ENCODE measurements around the gene FSD1. TPM values are rescaled to one million over a fixed set of nuclear protein-coding genes. Genes with fewer than 3 reads are reported as not detected.
A peak's percentile ranks its signal among the peaks of the same experiment; 100 is the strongest.

FSD1 gene
- 5.8 and 16.2 TPM in 2 replicates for total RNA-seq (2014; rRNA removed; shearing (Covaris generic))
- 5.8 TPM in 2 replicates for polyA plus RNA-seq (2016; fragmentation: Nextera tagmentation; extraction: Ambion mirVana)

DNA sequence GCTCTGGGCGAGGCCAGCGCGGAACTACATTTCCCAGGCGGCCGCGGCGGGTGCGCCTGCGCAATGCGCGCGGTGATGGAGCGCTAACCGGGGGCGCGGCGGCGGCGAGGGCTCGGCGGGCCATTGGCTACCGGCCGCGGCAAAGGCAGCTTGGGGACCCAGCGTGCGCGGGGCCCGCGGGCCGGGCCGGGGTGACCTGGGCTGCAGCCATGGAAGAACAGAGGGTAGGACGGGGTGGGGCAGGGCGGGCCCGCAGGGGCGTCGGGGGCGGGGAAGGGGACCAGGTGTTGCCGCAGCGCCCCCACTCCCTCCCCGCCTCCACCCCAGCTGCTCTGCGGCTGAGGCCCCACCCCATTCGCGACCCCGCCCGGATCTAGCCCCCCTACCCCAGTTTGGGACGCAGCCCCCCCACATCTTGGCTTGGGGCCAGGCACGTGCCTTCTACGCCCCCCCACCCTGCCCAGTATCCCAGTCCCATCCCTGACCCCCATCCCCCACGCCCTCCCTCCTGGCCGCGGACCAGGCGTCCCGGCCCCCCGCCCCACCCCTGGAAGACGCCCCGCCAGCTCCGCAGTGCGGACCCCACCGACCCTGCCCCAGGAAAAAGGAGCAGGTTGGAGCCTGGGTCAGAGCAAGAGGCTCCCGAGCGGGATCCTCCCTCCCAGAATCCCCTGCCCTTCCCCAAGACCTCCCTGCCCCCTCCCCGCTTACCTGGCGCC is at the start of gene FSD1:
Gene FSD1 (plus strand): TSS at position 61 of the 719 bp plus-strand sequence. CDS start 149 bp downstream, at position 210.
- Histone ChIP-seq H3K4me1 (ENCODE audit: insufficient read depth) (no peaks in the 10 kb centered on the region), H3K79me2 (ENCODE audit: insufficient read depth) (no peaks in the 10 kb centered on the region), H3K27me3 (replicated peaks; ENCODE audit: insufficient read depth) (no peaks in the 10 kb centered on the region), H3K9me3 (ENCODE audit: low read depth) (no peaks in the 10 kb centered on the region), H2AFZ (peak within 1 kb of the TSS; percentile 65), H3K4me3 (peak within 1 kb of the TSS; percentile 53), H3K9me2 (ENCODE audit: insufficient read depth) (no peaks in the 10 kb centered on the region), H3K36me3 (ENCODE audit: low read depth) (no peaks in the 10 kb centered on the region), H3K9ac (no peak within 1 kb of the TSS), H3K27ac (no peak within 1 kb of the TSS), H3K4me2 (ENCODE audit: unreplicated experiment) (peak within 1 kb of the TSS; percentile 65), H4K20me1 (ENCODE audit: insufficient read depth) (no peaks in the 10 kb centered on the region), H3F3A (ENCODE audit: insufficient read depth) (no peaks in the 10 kb centered on the region)
- WGBS, 2 experiments (ENCODE audit: low coverage in 1 of 2, low lambda C conversion rate in 2 of 2, missing lambda C conversion rate in 2 of 2), result 4 to 11% methylated on average over 29 to 62 of the region's 63 CpGs
- in situ Hi-C loops (cut with MboI), result no loop called here
- DNase-seq, result peak; percentile 81
- TF ChIP-seq EZH2 (IDR thresholded peaks at IDR 0.05; ENCODE audit: insufficient read depth, poor library complexity, severe bottlenecking), result no peak
- no peak for TF ChIP-seq EZH2phosphoT487 (IDR thresholded peaks at IDR 0.05; ENCODE audit: insufficient read depth, low read depth)

DNA sequence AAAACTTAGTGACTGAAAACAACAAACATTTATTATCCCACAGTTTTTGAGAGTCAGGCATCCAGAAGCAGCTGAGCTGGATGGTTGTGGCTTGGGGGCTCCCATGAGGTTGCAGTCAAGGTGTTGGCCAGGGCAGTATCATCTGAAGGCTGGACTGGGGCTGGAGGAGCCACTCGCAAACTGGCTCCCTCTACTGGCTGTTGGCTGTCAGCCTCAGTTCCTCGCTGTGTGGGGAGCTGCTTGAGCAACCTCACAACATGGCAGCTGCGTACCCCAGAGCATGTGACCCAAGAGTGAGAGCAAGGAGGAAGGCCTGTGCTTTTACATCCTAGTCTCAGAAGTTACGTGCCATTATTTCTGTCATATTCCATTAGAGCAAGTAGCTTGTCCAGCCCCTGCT is 47.8 kb upstream of the FSD1 start:
- in situ Hi-C loops (cut with MboI), result no loop called here
- Histone ChIP-seq H3K9me3 (ENCODE audit: low read depth) (no peaks in the 10 kb centered on the region), H3K9ac (no peak overlapping the region), H3F3A (ENCODE audit: insufficient read depth) (no peaks in the 10 kb centered on the region), H3K4me2 (ENCODE audit: unreplicated experiment) (no peak overlapping the region), H2AFZ (no peak overlapping the region), H3K4me1 (ENCODE audit: insufficient read depth) (no peaks in the 10 kb centered on the region), H4K20me1 (ENCODE audit: insufficient read depth) (no peaks in the 10 kb centered on the region), H3K79me2 (ENCODE audit: insufficient read depth) (no peaks in the 10 kb centered on the region), H3K27me3 (replicated peaks; ENCODE audit: insufficient read depth) (no peaks in the 10 kb centered on the region), H3K9me2 (ENCODE audit: insufficient read depth) (no peaks in the 10 kb centered on the region), H3K36me3 (ENCODE audit: low read depth) (peaks cover 22% of the 10 kb centered on the region; the same call in 1 of the 2 replicates), H3K27ac (no peak overlapping the region), H3K4me3 (no peak overlapping the region)
- TF ChIP-seq EZH2phosphoT487 (IDR thresholded peaks at IDR 0.05; ENCODE audit: insufficient read depth, low read depth), result no peak
- no peak for TF ChIP-seq EZH2 (IDR thresholded peaks at IDR 0.05; ENCODE audit: insufficient read depth, poor library complexity, severe bottlenecking)
- 88 to 93% methylated on average over 4 of the region's 4 CpGs for WGBS, 2 experiments (ENCODE audit: low coverage in 1 of 2, low lambda C conversion rate in 2 of 2, missing lambda C conversion rate in 2 of 2)
- no peak for DNase-seq

DNA sequence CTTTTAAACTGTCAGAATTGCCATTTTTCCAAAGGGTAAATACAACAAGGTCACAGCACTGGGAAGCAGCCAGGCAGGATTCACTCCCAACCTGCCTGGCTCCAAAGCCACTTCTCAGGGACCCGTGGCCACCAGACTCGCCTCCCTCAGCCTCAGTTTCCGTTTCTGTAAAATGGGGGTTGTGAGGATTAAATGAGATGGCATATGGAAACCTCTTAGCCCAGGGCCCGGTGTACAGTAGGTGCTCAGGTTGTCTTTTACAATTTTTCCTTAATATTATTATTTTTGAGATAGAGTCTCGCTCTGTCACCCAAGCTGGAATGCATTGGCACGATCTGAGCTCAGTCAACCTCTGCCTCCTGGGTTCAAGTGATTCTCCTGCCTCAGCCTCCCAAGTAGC is 47.4 kb upstream of the FSD1 start:
- H3K79me2 ChIP-seq (ENCODE audit: insufficient read depth), result no peaks in the 10 kb centered on the region
- 88 to 94% methylated on average over 6 of the region's 6 CpGs for WGBS, 2 experiments (ENCODE audit: low coverage in 1 of 2, low lambda C conversion rate in 2 of 2, missing lambda C conversion rate in 2 of 2)
- no peaks in the 10 kb centered on the region for H3K9me3 ChIP-seq (ENCODE audit: low read depth)
- no peak overlapping the region for H3K9ac ChIP-seq
- no peak overlapping the region for H3K4me3 ChIP-seq
- H4K20me1 ChIP-seq (ENCODE audit: insufficient read depth), result no peaks in the 10 kb centered on the region
- in situ Hi-C loops (cut with MboI), result no loop called here
- TF ChIP-seq EZH2 (IDR thresholded peaks at IDR 0.05; ENCODE audit: insufficient read depth, poor library complexity, severe bottlenecking) (no peak), EZH2phosphoT487 (IDR thresholded peaks at IDR 0.05; ENCODE audit: insufficient read depth, low read depth) (no peak)
- H3K27ac ChIP-seq, result no peak overlapping the region
- no peaks in the 10 kb centered on the region for H3K27me3 ChIP-seq (replicated peaks; ENCODE audit: insufficient read depth)
- no peak for DNase-seq
- H3K9me2 ChIP-seq (ENCODE audit: insufficient read depth), result no peaks in the 10 kb centered on the region
- peaks cover 22% of the 10 kb centered on the region; the same call in 1 of the 2 replicates for H3K36me3 ChIP-seq (ENCODE audit: low read depth)
- H3K4me1 ChIP-seq (ENCODE audit: insufficient read depth), result no peaks in the 10 kb centered on the region
- no peaks in the 10 kb centered on the region for H3F3A ChIP-seq (ENCODE audit: insufficient read depth)
- no peak overlapping the region for H3K4me2 ChIP-seq (ENCODE audit: unreplicated experiment)
- H2AFZ ChIP-seq, result no peak overlapping the region

GRCh38 chr19:4258181-4258580 is 46.2 kb upstream of the FSD1 start:
- WGBS, 2 experiments (ENCODE audit: low coverage in 1 of 2, low lambda C conversion rate in 2 of 2, missing lambda C conversion rate in 2 of 2), result 95 to 96% methylated on average over 19 to 28 of the region's 28 CpGs
- Histone ChIP-seq H3K27me3 (replicated peaks; ENCODE audit: insufficient read depth) (no peaks in the 10 kb centered on the region), H3K4me2 (ENCODE audit: unreplicated experiment) (no peak overlapping the region), H3K4me3 (no peak overlapping the region), H3K4me1 (ENCODE audit: insufficient read depth) (no peaks in the 10 kb centered on the region), H3K9ac (no peak overlapping the region), H4K20me1 (ENCODE audit: insufficient read depth) (no peaks in the 10 kb centered on the region), H3K9me3 (ENCODE audit: low read depth) (no peaks in the 10 kb centered on the region), H3K27ac (no peak overlapping the region), H3K36me3 (ENCODE audit: low read depth) (peaks cover 22% of the 10 kb centered on the region; the same call in 1 of the 2 replicates), H3F3A (ENCODE audit: insufficient read depth) (no peaks in the 10 kb centered on the region), H3K9me2 (ENCODE audit: insufficient read depth) (no peaks in the 10 kb centered on the region), H2AFZ (no peak overlapping the region), H3K79me2 (ENCODE audit: insufficient read depth) (no peaks in the 10 kb centered on the region)
- DNase-seq, result no peak
- in situ Hi-C loops (cut with MboI), result no loop called here
- no peak for TF ChIP-seq EZH2phosphoT487 (IDR thresholded peaks at IDR 0.05; ENCODE audit: insufficient read depth, low read depth)
- no peak for TF ChIP-seq EZH2 (IDR thresholded peaks at IDR 0.05; ENCODE audit: insufficient read depth, poor library complexity, severe bottlenecking)
